Activated CD8-positive, alpha-beta memory T cell treated with anti-CD3 and anti-CD28 coated beads for 36 hours (primary cell): ENCODE measurements around the gene DENND2A. TPM values are rescaled to one million over a fixed set of nuclear protein-coding genes. Genes with fewer than 3 reads are reported as not detected.

ENCODE experiments used
- total RNA-seq, 2 experiments: library from RNA; stranded (reverse); gene quantifications; one replicate each; pipeline ENCODE4 v1.2.3, GENCODE V29; 2021

DENND2A gene
- total RNA-seq, 2 experiments from 2014 or later, result not detected

Other genes starting within 250 kb of the DENND2A start
- gene SLC37A3, start 242.3 kb downstream of the DENND2A start, total RNA-seq, result 10 to 100 TPM; 42.0 to 45.0 TPM
- 1 to 10 TPM; 5.7 to 6.3 TPM for gene RAB19, start 236.8 kb downstream of the DENND2A start, total RNA-seq
- gene MKRN1, start 161.3 kb downstream of the DENND2A start, total RNA-seq, result 10 to 100 TPM; 46.9 to 54.4 TPM
- 10 to 100 TPM; 31.9 to 32.2 TPM for gene ADCK2, start 32.1 kb upstream of the DENND2A start, total RNA-seq
- 100 to 1,000 TPM; 198 to 214 TPM for gene NDUFB2, start 55.9 kb upstream of the DENND2A start, total RNA-seq